GM12878 (cell line): ENCODE measurements around the gene MYO7B. TPM values are rescaled to one million over a fixed set of nuclear protein-coding genes. Genes with fewer than 3 reads are reported as not detected.

Source experiments
- ATAC-seq: fragments of 200-7000 bp; cut with Tn5 transposase; 3 replicates; pipeline ENCODE4 v1.9.1; 2020; ENCODE audit warnings: mild to moderate bottlenecking, moderate library complexity
- BruUV-seq: library from RNA; stranded (reverse); fragments of 400-500 nt; replicated peaks from 2 replicates; lab custom pipeline; 2021; lab: Mats Ljungman, UMichigan
- CTCF ChIA-PET: fragments of 300-600 bp; sonication (Branson Sonifier 250); formaldehyde crosslinking; extraction: SDS; loops from one replicate; lab custom pipeline; 2021; ENCODE audit warnings: inconsistent platforms; lab: Yijun Ruan, JAX
- POLR2A ChIA-PET: fragments of 350-600 bp; formaldehyde crosslinking; extraction: SDS; loops from one replicate; lab custom pipeline; 2021; ENCODE audit warnings: inconsistent platforms; lab: Charles Lee
- RAD21 ChIA-PET: fragments of 300-600 bp; sonication (Branson Sonifier 250); formaldehyde crosslinking; loops from one replicate; lab custom pipeline; 2023; ENCODE audit warnings: antibody characterized with exemption; ENCODE audit not compliant: unreplicated experiment; lab: Charles Lee
- SMC1A ChIA-PET: fragments of 300-600 bp; sonication (Branson Sonifier 250); formaldehyde crosslinking; loops from one replicate; lab custom pipeline; 2023; ENCODE audit not compliant: unreplicated experiment, uncharacterized antibody; lab: Charles Lee
- DNase-seq: peaks from one replicate; pipeline ENCODE4 v3.0.0-alpha.2; 2011; ENCODE audit warnings: low read depth, low spot score
- FAIRE-seq: peaks from 3 replicates; lab custom pipeline; 2011; peaks lifted over from hg19 to GRCh38; lab: Jason Lieb, UNC
- H2AFZ ChIP-seq: 2 replicates; pipeline ENCODE4 v1.6.0; 2011; ENCODE audit warnings: low read depth, low read length, control low read depth; ENCODE audit not compliant: control insufficient read depth
- H3K27ac ChIP-seq: 2 replicates; pipeline ENCODE4 v1.5.1; 2011; ENCODE audit warnings: control low read depth; ENCODE audit not compliant: control insufficient read depth, insufficient read depth
- H3K27me3 ChIP-seq, 2 experiments: replicated peaks in 1 of 2; 2 replicates each; pipeline versions ENCODE4 v1.6.0 to v1.6.1; 2011; ENCODE audit warnings: low read length in 1 of 2; ENCODE audit not compliant: control insufficient read depth in 2 of 2, insufficient read depth in 2 of 2
- H3K36me3 ChIP-seq, 2 experiments: 2 replicates each; pipeline ENCODE4 v1.5.1; 2011; ENCODE audit warnings: low read length in 1 of 2; ENCODE audit not compliant: control insufficient read depth in 2 of 2, insufficient read depth in 2 of 2
- H3K4me1 ChIP-seq: 2 replicates; pipeline ENCODE4 v1.6.1; 2011; ENCODE audit warnings: mild to moderate bottlenecking, low read length, moderate library complexity, mixed read lengths; ENCODE audit not compliant: control insufficient read depth, insufficient read depth
- H3K4me2 ChIP-seq: 2 replicates; pipeline ENCODE4 v1.6.0; 2011; ENCODE audit warnings: control low read depth; ENCODE audit not compliant: control insufficient read depth, insufficient read depth
- H3K4me3 ChIP-seq: fragments of 200-600 bp; sonication (generic); 2 replicates; pipeline ENCODE4 v1.5.1; 2016
- H3K79me2 ChIP-seq: 2 replicates; pipeline ENCODE4 v1.6.0; 2011; ENCODE audit warnings: low read length; ENCODE audit not compliant: control insufficient read depth, insufficient read depth
- H3K9ac ChIP-seq: 2 replicates; pipeline ENCODE4 v1.8.0; 2011; ENCODE audit warnings: low read length, control low read depth, mixed read lengths; ENCODE audit not compliant: control insufficient read depth, insufficient read depth
- H3K9me3 ChIP-seq: replicated peaks from 3 replicates; pipeline ENCODE4 v1.5.1; 2011; ENCODE audit warnings: mild to moderate bottlenecking, low read length; ENCODE audit not compliant: control insufficient read depth, insufficient read depth
- H4K20me1 ChIP-seq: 2 replicates; pipeline ENCODE4 v1.6.0; 2011; ENCODE audit not compliant: control insufficient read depth, insufficient read depth
- ATF3 ChIP-seq: IDR thresholded peaks from 2 replicates; pipeline ENCODE4 v1.6.1; 2011; ENCODE audit warnings: low read depth, mild to moderate bottlenecking, low read length, moderate library complexity, borderline replicate concordance; ENCODE audit errors: extremely low read depth
- DPF2 ChIP-seq: fragments of 450-650 bp; IDR thresholded peaks from 2 replicates; pipeline ENCODE4 v1.6.1; 2017; ENCODE audit warnings: mild to moderate bottlenecking
- GATAD2B ChIP-seq: fragments of 450-650 bp; conservative IDR thresholded peaks from 2 replicates; pipeline ENCODE4 v1.6.1; 2017; ENCODE audit warnings: low read depth, mild to moderate bottlenecking, moderate library complexity
- NR2C1 ChIP-seq: fragments of 450-650 bp; IDR thresholded peaks from 2 replicates; pipeline ENCODE4 v1.6.1; 2017; ENCODE audit warnings: antibody characterized with exemption, mild to moderate bottlenecking, moderate library complexity
- RAD21 ChIP-seq: IDR thresholded peaks from 2 replicates; pipeline ENCODE4 v1.6.1; 2011; ENCODE audit warnings: mild to moderate bottlenecking, low read depth, low read length, moderate library complexity; ENCODE audit not compliant: insufficient read depth
- REST ChIP-seq: IDR thresholded peaks from 2 replicates; pipeline ENCODE4 v1.6.1; 2012; ENCODE audit warnings: mild to moderate bottlenecking, low read depth, low read length
- RFX5 ChIP-seq: IDR thresholded peaks from 2 replicates; pipeline ENCODE4 v1.6.1; 2011; ENCODE audit warnings: low read depth, low read length, improper control_type of control experiment
- STAT1 ChIP-seq: fragments of 450-650 bp; conservative IDR thresholded peaks from 2 replicates; pipeline ENCODE4 v1.6.1; 2014; ENCODE audit warnings: antibody characterized with exemption, mild to moderate bottlenecking
- ZBTB33 ChIP-seq: fragments of 450-650 bp; IDR thresholded peaks from 2 replicates; pipeline ENCODE4 v1.6.1; 2017; ENCODE audit warnings: mild to moderate bottlenecking
- ZNF274 ChIP-seq: IDR thresholded peaks from one replicate; pipeline ENCODE4 v1.8.0; 2011; ENCODE audit not compliant: insufficient read length, insufficient read depth
- WGBS: methylation state at CpG from one replicate; pipeline ENCODE4 v1.1.6; 2016; ENCODE audit warnings: low lambda C conversion rate; ENCODE audit not compliant: insufficient replicate concordance, insufficient coverage; ENCODE audit errors: missing lambda C conversion rate; 5-methylcytosine and 5-hydroxymethylcytosine counted together
- in situ Hi-C: fragments of 300-500 bp; cut with MboI; formaldehyde crosslinking; loops from 9 replicates; pipeline ENCODE4 v1.14.3; 2018; ENCODE audit warnings: mixed read lengths
- intact Hi-C: fragments of 100-400 bp; cut with micrococcal nuclease; formaldehyde crosslinking; loops from one replicate; pipeline ENCODE4 v1.14.2; 2022; ENCODE audit not compliant: unreplicated experiment
- polyA plus RNA-seq, 11 experiments: library from polyadenylated mRNA; depleted of rRNA in 4 of 11; unstranded in 6 of 11; stranded (reverse) in 5 of 11; fragments of >200 nt; fragmentation: Nextera tagmentation in 4 of 11; fragmentation: Illumina TruSeq in 1 of 11; extraction: Ambion mirVana in 4 of 11; extraction: Trizol in 1 of 11; gene quantifications; 1 replicate in 1 of 11; 2 replicates in 10 of 11; pipeline versions ENCODE4 v1.2.1 to v1.2.3, GENCODE V29; 2011 to 2016; ENCODE audit warnings: inconsistent platforms in 2 of 11, missing spikeins in 2 of 11, low read depth in 1 of 11
- total RNA-seq, 4 experiments: library from RNA; depleted of rRNA in 3 of 4; stranded (reverse); fragments of >200 nt in 3 of 4; fragmentation: Illumina TruSeq in 1 of 4; extraction: Trizol in 1 of 4; gene quantifications; 2 replicates each; pipeline versions ENCODE4 v1.2.1 to v1.2.3, GENCODE V29; 2013 to 2021

Gene MYO7B
- total and polyA plus RNA-seq, 10 of the 15 experiments (the other 5 are each of a cell fraction or from before 2014, with no cell fraction given), result 0.08 to 4.8 (median 1.2) TPM

- POLR2A ChIA-PET, result no interaction called here
- CTCF ChIA-PET, result no interaction called here
- Histone ChIP-seq H4K20me1 (no peaks in the 10 kb centered on the region), H3K27me3 (no peaks in the 10 kb centered on the region), H3K79me2 (no peaks in the 10 kb centered on the region), H3K9me3 (no peaks in the 10 kb centered on the region), H3K36me3 (no peaks in the 10 kb centered on the region)
- WGBS, result 67% methylated on average over 8 of the region's 8 CpGs
- TF ChIP-seq ZBTB33 (no peak), STAT1 (no peak), ZNF274 (no peak)
- TF ChIP-seq, all 136 proteins: peak for 0
- intact Hi-C loops (no loop called here), in situ Hi-C loops (no loop called here)
- ChIA-PET SMC1A (no interaction called here), RAD21 (no interaction called here)
- no peak overlapping the region for H3K4me3 ChIP-seq
- H3K4me1 ChIP-seq, result no peaks in the 10 kb centered on the region
- H2AFZ ChIP-seq, result no peak overlapping the region
- no peak for DNase-seq
- no peak for FAIRE-seq
- H3K27ac ChIP-seq, result no peak overlapping the region
- BruUV-seq, result no TSS peak
- no peak for ATAC-seq
- no peak overlapping the region for H3K4me2 ChIP-seq
- H3K9ac ChIP-seq, result no peak overlapping the region
Observed at GRCh38 chr2:127532296-127532695, 3.2 kb upstream of the MYO7B start.

- Histone ChIP-seq H2AFZ (no peak overlapping the region), H3K4me3 (no peak overlapping the region), H3K79me2 (no peaks in the 10 kb centered on the region), H3K4me1 (no peaks in the 10 kb centered on the region), H3K4me2 (no peak overlapping the region), H3K9me3 (no peaks in the 10 kb centered on the region), H4K20me1 (no peaks in the 10 kb centered on the region), H3K36me3 (no peaks in the 10 kb centered on the region), H3K27ac (no peak overlapping the region), H3K27me3 (no peaks in the 10 kb centered on the region), H3K9ac (no peak overlapping the region)
- intact Hi-C loops (no loop called here), in situ Hi-C loops (no loop called here)
- ATAC-seq, result no peak
- DNase-seq, result no peak
- ChIA-PET POLR2A (no interaction called here), CTCF (no interaction called here), SMC1A (no interaction called here), RAD21 (no interaction called here)
- WGBS, result 47% methylated on average over 6 of the region's 6 CpGs
- FAIRE-seq, result no peak
- no TSS peak for BruUV-seq
- TF ChIP-seq DPF2 (no peak), NR2C1 (no peak), REST (no peak), GATAD2B (no peak), ATF3 (no peak), RAD21 (no peak), RFX5 (no peak)
Observed at GRCh38 chr2:127535918-127536317, 435 bp downstream of the MYO7B start.
